A549 treated with GW870086 at 1 μM for 4 hours (cell line): ENCODE data around the gene LGR6. TPM values are rescaled to one million over a fixed set of nuclear protein-coding genes. Genes with fewer than 3 reads are reported as not detected.

Experiments
- total RNA-seq: library from RNA; stranded (reverse); fragments of 200-300 nt; extraction: Qiagen RNA extraction; gene quantifications from 5 replicates; pipeline ENCODE4 v1.2.3, GENCODE V29; 2022; ENCODE audit warnings: low read depth

The LGR6 gene
- 0.31 to 0.79 TPM (median 0.55 TPM) in 5 replicates for total RNA-seq

GRCh38 chr1:202193614-202194327 lies at the start of gene LGR6:
Gene LGR6 (plus strand): TSS chr1:202193799. CDS start chr1:202193990, 191 bp downstream.

GRCh38 chr1:202144402-202145067 lies 49.1 kb upstream of the LGR6 start, which contains the start of gene ARL8A:
Gene ARL8A (minus strand): TSS chr1:202144737. CDS start chr1:202144572, 165 bp downstream.

DNA sequence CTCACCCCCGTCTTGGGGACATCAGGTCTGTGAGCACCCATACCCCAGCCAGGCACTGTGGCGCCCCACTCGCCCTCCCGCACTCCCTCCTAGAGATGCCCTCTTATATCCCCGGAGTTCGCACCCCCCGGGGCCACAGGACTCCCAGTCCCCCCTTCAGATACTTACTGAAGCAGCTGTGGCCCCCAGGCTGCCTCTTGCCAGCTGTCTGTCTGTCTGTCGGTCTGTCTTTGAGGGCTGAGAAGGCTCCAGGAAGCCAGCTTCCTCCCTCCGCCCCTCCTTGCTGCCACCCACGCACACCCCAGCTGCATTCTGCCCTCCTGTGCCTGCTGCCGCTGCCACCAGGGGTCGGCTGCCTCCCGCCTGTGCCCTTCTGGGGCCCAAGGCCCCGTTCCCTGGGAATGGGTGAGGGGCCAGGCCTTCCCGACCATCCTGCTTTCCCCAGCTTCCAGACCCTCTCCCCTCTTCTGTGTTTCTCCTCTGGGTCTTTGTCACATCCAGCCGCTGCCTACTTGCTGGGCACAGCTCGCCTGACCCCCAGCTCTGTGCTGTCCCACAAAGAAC lies 33.1 kb upstream of the LGR6 start, which contains the start of gene PTPN7:
TSS of gene PTPN7 (minus strand) at position 226 of the 564 bp plus-strand sequence. CDS start 1,200 bp downstream, outside the sequence.

DNA sequence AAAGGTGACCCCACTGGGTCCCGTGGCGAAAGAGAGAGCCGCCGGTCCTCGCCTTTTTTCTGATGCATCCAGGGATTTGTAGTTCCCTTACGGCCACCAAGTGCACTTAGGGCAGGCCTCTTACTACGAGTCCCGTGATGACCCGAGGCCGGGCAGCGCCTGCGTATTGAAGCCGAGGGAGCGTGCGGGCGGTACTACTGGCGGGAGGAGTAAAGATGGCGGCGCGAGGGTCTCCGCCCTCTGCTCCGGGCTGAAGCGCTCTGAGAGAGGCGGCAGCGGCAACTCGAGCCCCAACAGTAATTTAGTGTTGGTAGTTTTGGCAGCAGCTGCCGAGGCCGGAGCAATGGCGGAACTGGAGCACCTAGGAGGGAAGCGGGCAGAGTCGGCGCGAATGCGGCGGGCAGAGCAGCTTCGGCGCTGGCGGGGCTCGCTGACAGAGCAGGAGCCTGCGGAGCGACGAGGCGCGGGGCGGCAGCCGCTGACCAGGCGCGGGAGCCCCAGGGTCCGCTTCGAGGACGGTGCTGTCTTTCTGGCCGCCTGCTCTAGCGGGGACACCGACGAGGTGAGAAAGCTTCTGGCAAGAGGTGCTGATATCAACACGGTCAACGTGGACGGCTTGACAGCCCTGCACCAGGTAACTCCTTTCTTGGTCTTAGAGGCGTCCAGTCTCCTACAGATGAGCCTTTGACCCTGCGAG lies 155.1 kb downstream of the LGR6 start, which contains the start of gene PPP1R12B:
TSS of gene PPP1R12B (plus strand) at position 191 of the 697 bp plus-strand sequence. CDS start at position 344, 153 bp downstream.

Other genes with a start within 250 kb of the LGR6 start
- not detected in 5 replicates for gene LMOD1, start 247.3 kb upstream of the LGR6 start, total RNA-seq
- 96.8 to 122 TPM (median 103 TPM) in 5 replicates for gene TIMM17A, start 238.3 kb upstream of the LGR6 start, total RNA-seq
- 78.8 to 89.9 TPM (median 86.4 TPM) in 5 replicates for gene RNPEP, start 211.2 kb upstream of the LGR6 start, total RNA-seq
- 182 to 260 TPM (median 231 TPM) in 5 replicates for gene ELF3, start 183.2 kb upstream of the LGR6 start, total RNA-seq
- 0.15 to 0.21 TPM (median 0.16 TPM) in 5 replicates for gene GPR37L1, start 70.9 kb upstream of the LGR6 start, total RNA-seq
- 44.0 to 54.7 TPM (median 48.4 TPM) in 5 replicates for gene ARL8A, start 49.1 kb upstream of the LGR6 start, total RNA-seq
- not detected in 5 replicates for gene PTPN7, start 33.2 kb upstream of the LGR6 start, total RNA-seq
- gene UBE2T, start 148.1 kb downstream of the LGR6 start, total RNA-seq, result 69.3 to 75.7 TPM (median 73.1 TPM) in 5 replicates
- 1.1 to 2.9 TPM (median 2.3 TPM) in 5 replicates for gene PPP1R12B, start 154.9 kb downstream of the LGR6 start, total RNA-seq